ENCODE data around the gene FKBP5. TPM values are rescaled to one million over a fixed set of nuclear protein-coding genes. Genes with fewer than 3 reads are reported as not detected.
A peak's percentile ranks its signal among the peaks of the same experiment; 100 is the strongest.

Gene FKBP5
- total RNA-seq, 1 donor = 1.3 TPM

DNA sequence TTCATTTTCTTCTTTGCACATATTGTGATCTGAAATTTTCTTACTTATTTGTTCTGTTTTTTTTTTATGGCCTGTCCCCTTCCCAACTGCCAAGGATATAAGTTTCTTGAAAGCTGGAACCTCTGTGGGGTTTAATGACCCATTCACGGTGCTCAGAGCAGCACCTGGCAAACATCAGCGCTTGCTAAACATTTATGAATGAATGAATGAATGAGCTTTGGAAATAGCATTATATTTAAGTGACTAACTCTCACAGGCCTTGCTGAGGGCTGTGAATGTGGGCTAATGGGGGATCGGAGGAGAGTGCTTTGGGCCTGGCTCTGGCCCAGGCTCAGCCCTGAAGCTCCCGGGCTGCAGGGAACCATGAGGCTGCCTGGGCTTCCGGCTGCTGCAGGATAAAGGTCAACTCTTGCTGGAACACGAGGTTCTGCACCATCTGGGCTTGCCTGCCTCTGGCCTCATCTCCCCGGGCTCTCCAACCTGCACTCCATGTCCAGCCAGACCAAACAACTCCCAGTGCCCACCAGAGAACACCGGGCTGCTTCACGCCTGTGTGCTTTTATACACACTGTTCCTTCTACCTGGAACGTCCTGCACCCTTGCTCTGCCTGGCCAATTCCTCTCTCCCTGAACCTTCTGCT, 33.5 kb upstream of the FKBP5 start:
- no peak overlapping the region for H3K4me3 ChIP-seq (ENCODE audit: low read depth, low read length)
- no peak for DNase-seq (ENCODE audit: low read depth)
- TF ChIP-seq, protein P1, sequence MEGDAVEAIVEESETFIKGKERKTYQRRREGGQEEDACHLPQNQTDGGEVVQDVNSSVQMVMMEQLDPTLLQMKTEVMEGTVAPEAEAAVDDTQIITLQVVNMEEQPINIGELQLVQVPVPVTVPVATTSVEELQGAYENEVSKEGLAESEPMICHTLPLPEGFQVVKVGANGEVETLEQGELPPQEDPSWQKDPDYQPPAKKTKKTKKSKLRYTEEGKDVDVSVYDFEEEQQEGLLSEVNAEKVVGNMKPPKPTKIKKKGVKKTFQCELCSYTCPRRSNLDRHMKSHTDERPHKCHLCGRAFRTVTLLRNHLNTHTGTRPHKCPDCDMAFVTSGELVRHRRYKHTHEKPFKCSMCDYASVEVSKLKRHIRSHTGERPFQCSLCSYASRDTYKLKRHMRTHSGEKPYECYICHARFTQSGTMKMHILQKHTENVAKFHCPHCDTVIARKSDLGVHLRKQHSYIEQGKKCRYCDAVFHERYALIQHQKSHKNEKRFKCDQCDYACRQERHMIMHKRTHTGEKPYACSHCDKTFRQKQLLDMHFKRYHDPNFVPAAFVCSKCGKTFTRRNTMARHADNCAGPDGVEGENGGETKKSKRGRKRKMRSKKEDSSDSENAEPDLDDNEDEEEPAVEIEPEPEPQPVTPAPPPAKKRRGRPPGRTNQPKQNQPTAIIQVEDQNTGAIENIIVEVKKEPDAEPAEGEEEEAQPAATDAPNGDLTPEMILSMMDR (IDR thresholded peaks at IDR 0.05; ENCODE audit: insufficient read depth, low read depth, low read length) = no peak

DNA sequence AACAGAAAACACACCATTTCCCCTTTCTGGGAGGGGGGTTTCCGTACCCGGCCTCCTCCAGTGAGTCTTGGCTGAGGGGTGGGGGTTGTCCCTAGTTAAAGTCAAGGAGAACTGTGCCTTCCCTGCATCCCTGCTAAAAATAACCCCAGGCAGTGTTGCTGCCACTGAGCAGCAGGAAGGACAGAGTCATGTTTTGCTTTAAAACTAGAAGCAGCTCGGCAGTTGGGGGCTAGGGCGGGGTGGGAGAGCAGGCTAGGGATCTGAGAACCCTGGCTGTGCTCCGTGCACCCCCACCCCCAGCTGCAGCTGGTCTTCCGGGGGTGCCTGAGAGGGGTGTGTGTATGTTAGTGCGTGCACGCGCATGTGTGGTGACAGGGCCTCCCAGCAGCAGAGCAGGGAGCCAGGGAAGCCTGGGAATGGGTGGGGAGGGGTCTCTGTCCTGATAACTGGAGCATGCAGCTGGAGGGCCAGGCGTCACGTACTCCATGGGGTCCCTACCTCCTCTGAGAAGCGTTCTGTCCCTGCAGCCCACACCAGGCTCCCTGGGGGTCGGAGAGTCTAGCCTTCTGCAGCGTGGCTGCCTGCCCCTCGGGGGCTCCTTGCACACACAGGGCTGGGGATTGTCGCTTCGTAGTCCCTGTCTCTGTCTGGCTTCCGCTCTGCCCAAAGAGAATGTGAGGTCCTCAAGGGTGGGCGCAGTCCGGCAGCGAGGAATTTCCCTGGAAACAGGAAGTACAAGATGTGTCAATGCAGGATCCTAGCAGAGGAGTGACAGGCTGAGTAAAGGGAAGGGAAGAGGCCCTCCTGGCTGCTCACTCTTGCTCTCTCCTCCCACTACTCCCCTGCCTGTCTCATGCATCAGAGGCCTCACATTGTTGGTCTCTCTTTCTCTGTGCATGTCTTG, 31.4 kb upstream of the FKBP5 start:
- DNase-seq (ENCODE audit: low read depth) = peak; percentile 42
- no peak overlapping the region for H3K4me3 ChIP-seq (ENCODE audit: low read depth, low read length)
- TF ChIP-seq, protein P1 (IDR thresholded peaks at IDR 0.05; ENCODE audit: insufficient read depth, low read depth, low read length) = no peak

GRCh38 chr6:35719404-35719829, 30.7 kb upstream of the FKBP5 start:
- no peak overlapping the region for H3K4me3 ChIP-seq (ENCODE audit: low read depth, low read length)
- TF ChIP-seq, protein P1 (IDR thresholded peaks at IDR 0.05; ENCODE audit: insufficient read depth, low read depth, low read length) = no peak
- DNase-seq (ENCODE audit: low read depth) = no peak

DNA sequence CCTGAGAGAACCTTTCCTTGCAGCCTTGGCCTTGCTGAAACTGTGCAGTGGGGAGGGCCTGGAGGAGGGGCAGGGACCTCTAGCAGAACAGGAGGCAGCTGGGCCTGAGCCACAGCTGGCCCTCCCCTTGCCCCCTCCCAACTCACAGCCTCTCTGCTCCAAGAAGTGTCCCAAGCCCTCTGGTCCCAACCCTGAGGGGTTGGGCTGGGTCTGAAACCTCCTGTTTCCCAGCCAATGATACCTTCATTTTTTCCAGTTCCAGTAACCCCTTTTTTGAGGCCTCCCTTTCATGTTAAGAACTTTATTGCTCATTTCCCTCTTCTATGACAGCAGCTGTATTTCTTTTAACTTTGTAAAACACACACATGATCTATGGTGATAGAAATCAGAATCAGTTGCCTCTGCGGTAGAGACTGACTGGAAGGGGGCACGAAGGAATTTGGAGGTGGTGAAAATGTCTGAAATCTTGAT, 30.2 kb upstream of the FKBP5 start:
- no peak for DNase-seq (ENCODE audit: low read depth)
- TF ChIP-seq, protein P1 (IDR thresholded peaks at IDR 0.05; ENCODE audit: insufficient read depth, low read depth, low read length) = no peak
- H3K4me3 ChIP-seq (ENCODE audit: low read depth, low read length) = no peak overlapping the region

GRCh38 chr6:35718375-35718736, 29.6 kb upstream of the FKBP5 start:
- TF ChIP-seq, protein P1 (IDR thresholded peaks at IDR 0.05; ENCODE audit: insufficient read depth, low read depth, low read length) = no peak
- no peak for DNase-seq (ENCODE audit: low read depth)
- no peak overlapping the region for H3K4me3 ChIP-seq (ENCODE audit: low read depth, low read length)

GRCh38 chr6:35717449-35718374, 29.0 kb upstream of the FKBP5 start:
- DNase-seq (ENCODE audit: low read depth) = no peak
- no peak overlapping the region for H3K4me3 ChIP-seq (ENCODE audit: low read depth, low read length)
- TF ChIP-seq, protein P1 (IDR thresholded peaks at IDR 0.05; ENCODE audit: insufficient read depth, low read depth, low read length) = no peak
